ENCODE measurements around the gene THAP3.
A peak's percentile ranks its signal among the peaks of the same experiment; 100 is the strongest.

Gene THAP3

DNA sequence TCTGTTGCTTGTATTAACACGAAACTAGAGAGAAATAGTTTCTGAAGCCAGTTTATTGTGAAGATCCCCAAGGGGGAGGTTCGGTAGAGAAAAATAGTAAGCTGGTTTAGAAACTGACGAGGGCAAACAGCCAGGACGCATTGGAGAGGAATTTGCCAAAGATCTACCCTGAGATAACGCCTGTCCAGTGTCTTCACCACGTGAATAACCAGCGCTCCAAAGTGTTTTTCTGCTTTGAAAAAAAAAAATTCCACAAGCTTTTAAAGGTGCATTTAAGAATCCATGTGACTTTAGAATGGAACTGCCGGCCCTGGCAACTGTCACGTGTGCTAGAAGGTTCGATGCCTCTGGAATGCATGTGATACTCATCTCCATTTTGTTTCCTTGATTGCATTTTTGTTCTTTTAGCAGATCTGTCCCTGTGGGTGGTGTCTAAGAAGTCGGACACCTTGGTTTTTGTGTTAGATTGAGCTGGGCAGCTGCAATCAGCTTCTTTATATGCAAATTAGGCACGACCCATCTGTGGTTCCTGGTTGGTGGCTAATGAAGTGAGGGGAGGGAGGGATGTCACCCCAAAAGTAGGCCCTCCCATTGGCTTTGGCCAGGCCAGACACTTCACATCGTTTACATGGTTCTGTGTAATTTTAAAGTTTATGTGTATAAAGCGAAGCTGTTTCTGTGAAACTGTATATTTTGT, 1.3 kb upstream of the THAP3 start:
- TF ChIP-seq, protein P1, sequence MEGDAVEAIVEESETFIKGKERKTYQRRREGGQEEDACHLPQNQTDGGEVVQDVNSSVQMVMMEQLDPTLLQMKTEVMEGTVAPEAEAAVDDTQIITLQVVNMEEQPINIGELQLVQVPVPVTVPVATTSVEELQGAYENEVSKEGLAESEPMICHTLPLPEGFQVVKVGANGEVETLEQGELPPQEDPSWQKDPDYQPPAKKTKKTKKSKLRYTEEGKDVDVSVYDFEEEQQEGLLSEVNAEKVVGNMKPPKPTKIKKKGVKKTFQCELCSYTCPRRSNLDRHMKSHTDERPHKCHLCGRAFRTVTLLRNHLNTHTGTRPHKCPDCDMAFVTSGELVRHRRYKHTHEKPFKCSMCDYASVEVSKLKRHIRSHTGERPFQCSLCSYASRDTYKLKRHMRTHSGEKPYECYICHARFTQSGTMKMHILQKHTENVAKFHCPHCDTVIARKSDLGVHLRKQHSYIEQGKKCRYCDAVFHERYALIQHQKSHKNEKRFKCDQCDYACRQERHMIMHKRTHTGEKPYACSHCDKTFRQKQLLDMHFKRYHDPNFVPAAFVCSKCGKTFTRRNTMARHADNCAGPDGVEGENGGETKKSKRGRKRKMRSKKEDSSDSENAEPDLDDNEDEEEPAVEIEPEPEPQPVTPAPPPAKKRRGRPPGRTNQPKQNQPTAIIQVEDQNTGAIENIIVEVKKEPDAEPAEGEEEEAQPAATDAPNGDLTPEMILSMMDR (IDR thresholded peaks at IDR 0.05; ENCODE audit: low read length, missing control alignments) = no peak
- no peak for DNase-seq (ENCODE audit: low read depth)
- no peak overlapping the region for H3K4me3 ChIP-seq (replicated peaks; ENCODE audit: low read depth, low read length)

DNA sequence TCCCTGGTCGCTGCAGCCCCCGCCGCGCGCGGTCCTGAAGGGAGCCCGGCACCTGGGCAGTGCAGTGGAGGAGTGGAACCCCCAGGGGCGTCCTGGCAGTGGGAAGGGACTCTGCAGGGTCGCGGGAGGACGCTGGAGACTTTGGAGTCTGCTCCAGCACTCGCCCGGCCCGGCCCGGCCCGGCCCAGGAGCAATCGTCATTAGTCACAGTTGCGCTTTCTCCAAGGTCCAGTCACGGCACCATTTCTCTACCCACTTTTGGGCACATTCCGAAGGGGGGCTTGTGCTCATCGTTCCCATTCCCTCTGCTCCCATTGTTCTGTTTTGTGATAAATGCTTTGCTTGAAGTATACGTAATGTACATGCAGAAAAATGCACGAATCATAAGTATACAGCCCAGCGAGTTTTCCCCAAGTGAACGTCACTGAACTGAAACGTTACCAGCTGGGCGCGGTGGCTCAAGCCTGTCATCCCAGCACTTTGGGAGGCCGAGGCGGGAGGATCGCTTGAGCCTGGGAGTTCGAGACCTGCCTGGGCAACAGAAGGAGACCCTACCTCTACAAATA, 999 bp downstream of the THAP3 start:
- peak; percentile 60 for DNase-seq (ENCODE audit: low read depth)
- H3K4me3 ChIP-seq (replicated peaks; ENCODE audit: low read depth, low read length) = peak overlapping the region; percentile 71
- TF ChIP-seq, protein P1 (IDR thresholded peaks at IDR 0.05; ENCODE audit: low read length, missing control alignments) = no peak

DNA sequence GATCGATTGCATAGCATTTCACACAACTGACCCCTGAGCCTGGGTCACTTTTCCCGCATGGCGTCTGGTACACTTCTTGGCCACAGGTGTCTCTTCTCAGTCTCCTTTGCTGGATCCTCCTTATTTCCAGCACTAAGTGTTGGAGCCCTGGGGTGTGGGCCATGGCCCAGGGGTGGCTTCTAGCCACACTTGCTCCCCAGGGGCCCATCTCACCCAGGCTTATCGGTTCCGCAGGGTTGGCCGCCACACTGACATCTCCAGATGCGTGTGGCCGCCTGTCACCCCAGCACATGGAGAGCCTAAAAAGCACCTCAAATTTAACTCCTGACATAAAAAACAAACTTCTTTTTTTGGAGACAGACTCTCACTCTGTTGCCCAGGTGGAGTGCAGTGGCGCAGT, 2.4 kb downstream of the THAP3 start:
- TF ChIP-seq, protein P1 (IDR thresholded peaks at IDR 0.05; ENCODE audit: low read length, missing control alignments) = no peak
- no peak overlapping the region for H3K4me3 ChIP-seq (replicated peaks; ENCODE audit: low read depth, low read length)

DNA sequence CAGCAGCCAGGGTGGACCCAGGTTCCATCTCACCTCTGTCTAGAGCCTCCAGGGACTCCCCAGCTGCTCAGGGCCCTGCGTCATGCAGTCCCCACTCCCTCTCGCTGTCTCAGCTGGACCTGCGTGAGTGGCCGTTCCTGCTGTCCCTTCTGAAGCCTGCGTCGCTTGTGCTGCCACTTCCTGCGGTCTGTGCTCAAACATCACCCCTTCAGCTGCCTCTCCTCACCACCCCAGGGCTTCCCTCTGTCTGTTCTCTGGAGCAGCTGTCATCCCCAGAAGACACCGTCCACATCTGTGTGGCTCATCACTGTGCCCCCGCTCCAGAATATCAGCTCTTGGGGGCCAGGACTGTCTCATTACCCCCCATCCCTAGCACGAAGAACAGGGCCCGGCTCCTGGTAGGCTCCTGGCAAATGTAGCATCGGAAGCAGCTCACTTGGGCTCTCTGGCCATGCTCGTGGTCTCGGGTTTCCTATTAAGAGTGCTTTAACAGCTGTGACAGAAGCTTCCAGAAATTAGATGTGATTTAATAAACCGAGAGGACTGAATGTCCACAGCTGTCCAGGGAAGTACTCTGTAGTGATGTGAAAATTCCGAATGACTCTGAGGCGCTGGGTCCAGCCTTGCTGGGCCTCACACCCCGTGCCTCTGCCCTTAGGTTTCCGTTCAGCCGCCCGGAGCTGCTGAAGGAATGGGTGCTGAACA, 3.3 kb downstream of the THAP3 start:
- TF ChIP-seq, protein P1 (IDR thresholded peaks at IDR 0.05; ENCODE audit: low read length, missing control alignments) = no peak
- no peak overlapping the region for H3K4me3 ChIP-seq (replicated peaks; ENCODE audit: low read depth, low read length)
- DNase-seq (ENCODE audit: low read depth) = no peak

More for the DNA sequence above, 2.4 kb downstream of the THAP3 start:
- no peak for DNase-seq (ENCODE audit: low read depth)

DNA sequence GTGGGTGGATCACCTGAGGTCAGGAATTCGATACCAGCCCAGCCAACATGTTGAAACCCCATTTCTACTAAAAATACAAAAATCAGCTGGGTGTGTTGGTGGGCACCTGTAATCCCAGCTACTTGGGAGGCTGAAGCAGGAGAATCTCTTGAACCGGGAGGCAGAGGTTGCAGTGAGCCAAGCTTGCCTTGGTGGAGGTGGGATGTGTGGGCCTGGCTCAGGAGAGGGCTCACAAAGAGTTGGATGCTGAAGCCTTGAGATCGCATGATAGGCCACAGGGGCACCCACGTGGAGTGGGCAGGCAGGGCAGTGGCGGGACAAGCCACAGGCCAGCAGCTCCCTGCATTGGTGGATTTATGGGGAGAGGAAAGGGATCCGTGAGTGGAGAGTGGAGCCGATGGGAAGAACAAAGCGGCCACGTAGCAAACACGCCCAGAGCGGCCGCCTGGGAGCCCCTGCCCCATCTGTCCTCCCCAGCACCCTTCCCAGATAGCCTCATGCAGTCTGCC, 4.4 kb downstream of the THAP3 start:
- no peak overlapping the region for H3K4me3 ChIP-seq (replicated peaks; ENCODE audit: low read depth, low read length)
- TF ChIP-seq, protein P1 (IDR thresholded peaks at IDR 0.05; ENCODE audit: low read length, missing control alignments) = no peak
- no peak for DNase-seq (ENCODE audit: low read depth)

DNA sequence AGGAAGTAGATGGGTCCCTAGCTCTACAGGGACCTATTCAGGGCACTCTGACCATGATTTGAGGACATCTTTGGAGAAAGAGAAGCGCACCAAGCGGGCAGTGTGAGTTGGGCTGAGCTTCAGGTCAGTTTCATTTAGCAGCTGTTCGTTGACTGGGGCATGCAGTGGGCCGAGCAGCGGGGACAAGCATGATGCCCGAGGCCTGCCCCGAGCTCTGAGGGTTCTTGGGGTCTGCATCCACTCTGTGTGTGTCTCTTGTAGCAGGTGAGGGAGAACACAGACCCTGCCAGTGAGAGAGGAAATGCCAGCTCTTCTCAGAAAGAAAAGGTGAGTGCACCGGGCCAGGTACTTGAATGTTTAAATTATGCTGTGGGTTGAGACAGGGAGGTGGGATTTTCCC, 5.4 kb downstream of the THAP3 start:
- TF ChIP-seq, protein P1 (IDR thresholded peaks at IDR 0.05; ENCODE audit: low read length, missing control alignments) = no peak
- H3K4me3 ChIP-seq (replicated peaks; ENCODE audit: low read depth, low read length) = no peak overlapping the region
- no peak for DNase-seq (ENCODE audit: low read depth)

Measured in fibroblast of pulmonary artery (primary cell).